Endothelial cell of umbilical vein (primary cell): ENCODE measurements around the gene BTBD2. TPM values are rescaled to one million over a fixed set of nuclear protein-coding genes. Genes with fewer than 3 reads are reported as not detected.

ENCODE experiments used
- BruUV-seq: library from RNA; stranded (reverse); fragments of 400-500 nt; replicated peaks from 2 replicates; lab custom pipeline; 2021; lab: Mats Ljungman, UMichigan
- CTCF ChIA-PET: fragments of 300-600, 350-600 bp; sonication (Branson Sonifier 250); formaldehyde crosslinking; loops from one replicate; lab custom pipeline; 2021; ENCODE audit warnings: antibody characterized with exemption, inconsistent platforms; lab: Charles Lee
- POLR2A ChIA-PET: fragments of 300-600, 350-600 bp; sonication (Branson Sonifier 250); formaldehyde crosslinking; loops from one replicate; lab custom pipeline; 2021; ENCODE audit warnings: antibody characterized with exemption, inconsistent platforms; lab: Charles Lee
- DNase-seq: peaks from one replicate; pipeline ENCODE4 v3.0.0-alpha.2; 2011; ENCODE audit warnings: low read depth, low spot score
- FAIRE-seq: peaks from 2 replicates; lab custom pipeline; 2011; peaks lifted over from hg19 to GRCh38; lab: Jason Lieb, UNC
- H2AFZ ChIP-seq: 2 replicates; pipeline ENCODE4 v1.6.0; 2012; ENCODE audit warnings: low read depth, low read length, control low read depth, inconsistent platforms
- H3K27ac ChIP-seq: 2 replicates; pipeline ENCODE4 v1.5.1; 2011; ENCODE audit warnings: low read depth, mild to moderate bottlenecking, control low read depth, low read length, moderate library complexity; ENCODE audit not compliant: insufficient read depth
- H3K27me3 ChIP-seq, 2 experiments: 2 replicates each; pipeline versions ENCODE4 v1.6.0 to v1.6.1; 2011; ENCODE audit warnings: low read length in 2 of 2, mixed read lengths in 1 of 2; ENCODE audit not compliant: control insufficient read depth in 2 of 2, insufficient read depth in 2 of 2
- H3K36me3 ChIP-seq, 2 experiments: 2 replicates in 1 of 2; 3 replicates in 1 of 2; pipeline ENCODE4 v1.5.1; 2011; ENCODE audit warnings: low read length in 2 of 2, mild to moderate bottlenecking in 1 of 2, moderate library complexity in 1 of 2; ENCODE audit not compliant: control insufficient read depth in 2 of 2, insufficient read depth in 2 of 2; ENCODE audit errors: extremely low read depth in 1 of 2
- H3K4me1 ChIP-seq: 3 replicates; pipeline ENCODE4 v1.5.1; 2011; ENCODE audit warnings: mild to moderate bottlenecking, low read length; ENCODE audit not compliant: control insufficient read depth, insufficient read depth; ENCODE audit errors: extremely low read depth
- H3K4me2 ChIP-seq: 2 replicates; pipeline ENCODE4 v1.6.1; 2011; ENCODE audit warnings: low read length, control low read depth, mixed read lengths; ENCODE audit not compliant: insufficient read depth
- H3K4me3 ChIP-seq, 3 experiments: fragments of 200-600 bp in 1 of 3; sonication (generic), shearing (Covaris generic) in 1 of 3; replicated peaks in 1 of 3; 2 replicates each; pipeline ENCODE4 v1.5.1; 2011 to 2016; ENCODE audit warnings: control low read depth in 3 of 3, low read length in 3 of 3, mild to moderate bottlenecking in 2 of 3, inconsistent platforms in 1 of 3, low read depth in 1 of 3, moderate library complexity in 1 of 3; ENCODE audit not compliant: insufficient read depth in 1 of 3
- H3K79me2 ChIP-seq: 2 replicates; pipeline ENCODE4 v1.6.0; 2012; ENCODE audit warnings: low read length, inconsistent platforms; ENCODE audit not compliant: control insufficient read depth, insufficient read depth
- H3K9ac ChIP-seq: replicated peaks from 2 replicates; pipeline ENCODE3; 2011; ENCODE audit warnings: low read length, control low read depth; ENCODE audit not compliant: insufficient read depth; ENCODE audit errors: extremely low read depth
- H3K9me1 ChIP-seq: replicated peaks from 3 replicates; pipeline ENCODE4 v1.6.0; 2011; ENCODE audit warnings: mild to moderate bottlenecking, low read length; ENCODE audit not compliant: control insufficient read depth, insufficient read depth; ENCODE audit errors: extremely low read depth
- H3K9me3 ChIP-seq: replicated peaks from 2 replicates; pipeline ENCODE4 v1.5.1; 2012; ENCODE audit warnings: low read length, inconsistent platforms; ENCODE audit not compliant: control insufficient read depth, insufficient read depth
- H4K20me1 ChIP-seq: replicated peaks from 2 replicates; pipeline ENCODE3; 2011; ENCODE audit warnings: mild to moderate bottlenecking, low read length; ENCODE audit not compliant: control insufficient read depth, insufficient read depth; ENCODE audit errors: extremely low read depth
- EZH2 ChIP-seq: IDR thresholded peaks from 2 replicates; pipeline ENCODE4 v1.6.1; 2012; ENCODE audit warnings: borderline replicate concordance, low read depth, mild to moderate bottlenecking, moderate library complexity, low read length, inconsistent platforms; ENCODE audit not compliant: severe bottlenecking
- FOS ChIP-seq: IDR thresholded peaks from 2 replicates; pipeline ENCODE4 v1.6.1; 2011; ENCODE audit warnings: mild to moderate bottlenecking, low read length, moderate library complexity, borderline replicate concordance; ENCODE audit not compliant: insufficient read depth
- GATA2 ChIP-seq: IDR thresholded peaks from 2 replicates; pipeline ENCODE4 v1.7.0; 2011; ENCODE audit warnings: low read depth, mild to moderate bottlenecking, moderate library complexity, mixed read lengths, low read length; ENCODE audit not compliant: insufficient read length, insufficient read depth
- JUN ChIP-seq: IDR thresholded peaks from 2 replicates; pipeline ENCODE4 v1.6.1; 2011; ENCODE audit warnings: borderline replicate concordance, low read depth; ENCODE audit not compliant: insufficient read length, insufficient read depth
- MYC ChIP-seq: IDR thresholded peaks from one replicate; pipeline ENCODE4 v1.6.1; 2011; ENCODE audit warnings: mild to moderate bottlenecking, low read depth, low read length
- POLR2A ChIP-seq: IDR thresholded peaks from 2 replicates; pipeline ENCODE4 v1.6.1; 2012; ENCODE audit warnings: low read depth, mild to moderate bottlenecking, control low read depth, low read length
- POLR2AphosphoS5 ChIP-seq: IDR thresholded peaks from 2 replicates; pipeline ENCODE4 v1.6.1; 2012; ENCODE audit warnings: low read depth, mild to moderate bottlenecking, control low read depth, low read length, moderate library complexity; ENCODE audit not compliant: insufficient read depth
- dilution Hi-C: fragments of 300-500 bp; cut with MboI; formaldehyde crosslinking; loops from one replicate; pipeline ENCODE4 v1.15.0; 2019; ENCODE audit warnings: low sequenced_read_pairs; ENCODE audit not compliant: extremely low pct_ligation_motif_present
- intact Hi-C: fragments of 100-400 bp; cut with micrococcal nuclease; formaldehyde crosslinking; loops from one replicate; pipeline ENCODE4 v1.10.0; 2022
- polyA plus RNA-seq, 4 experiments: library from polyadenylated mRNA; depleted of rRNA in 3 of 4; stranded (reverse) in 3 of 4; unstranded in 1 of 4; fragments of >200 nt; gene quantifications; 2 replicates each; pipeline versions ENCODE4 v1.2.1 to v1.2.3, GENCODE V29; 2011 to 2012; ENCODE audit warnings: missing spikeins in 1 of 4
- total RNA-seq: library from RNA; stranded (reverse); gene quantifications from 2 replicates; pipeline ENCODE4 v1.2.3, GENCODE V29; 2021
- TF ChIP-seq, protein P1 (sequence below): IDR thresholded peaks from 2 replicates; pipeline ENCODE4 v1.6.1; 2011; ENCODE audit not compliant: insufficient read depth, insufficient read length
- TF ChIP-seq, protein P2 (sequence below), 2 donors: IDR thresholded peaks; 1 replicate in 1 of 2; 2 replicates in 1 of 2; pipeline ENCODE4 v1.5.1; 2011; ENCODE audit warnings: low read length in 2 of 2, mild to moderate bottlenecking in 2 of 2, moderate library complexity in 2 of 2, control low read depth in 1 of 2, inconsistent platforms in 1 of 2, low read depth in 1 of 2; ENCODE audit not compliant: insufficient read depth in 1 of 2; ENCODE audit errors: extremely low read depth in 1 of 2

The BTBD2 gene
- total and polyA plus RNA-seq, 2 donors (not counting 3 experiments of a cell fraction or from before 2014, with no cell fraction given), result 59.2 to 78.2 TPM

DNA sequence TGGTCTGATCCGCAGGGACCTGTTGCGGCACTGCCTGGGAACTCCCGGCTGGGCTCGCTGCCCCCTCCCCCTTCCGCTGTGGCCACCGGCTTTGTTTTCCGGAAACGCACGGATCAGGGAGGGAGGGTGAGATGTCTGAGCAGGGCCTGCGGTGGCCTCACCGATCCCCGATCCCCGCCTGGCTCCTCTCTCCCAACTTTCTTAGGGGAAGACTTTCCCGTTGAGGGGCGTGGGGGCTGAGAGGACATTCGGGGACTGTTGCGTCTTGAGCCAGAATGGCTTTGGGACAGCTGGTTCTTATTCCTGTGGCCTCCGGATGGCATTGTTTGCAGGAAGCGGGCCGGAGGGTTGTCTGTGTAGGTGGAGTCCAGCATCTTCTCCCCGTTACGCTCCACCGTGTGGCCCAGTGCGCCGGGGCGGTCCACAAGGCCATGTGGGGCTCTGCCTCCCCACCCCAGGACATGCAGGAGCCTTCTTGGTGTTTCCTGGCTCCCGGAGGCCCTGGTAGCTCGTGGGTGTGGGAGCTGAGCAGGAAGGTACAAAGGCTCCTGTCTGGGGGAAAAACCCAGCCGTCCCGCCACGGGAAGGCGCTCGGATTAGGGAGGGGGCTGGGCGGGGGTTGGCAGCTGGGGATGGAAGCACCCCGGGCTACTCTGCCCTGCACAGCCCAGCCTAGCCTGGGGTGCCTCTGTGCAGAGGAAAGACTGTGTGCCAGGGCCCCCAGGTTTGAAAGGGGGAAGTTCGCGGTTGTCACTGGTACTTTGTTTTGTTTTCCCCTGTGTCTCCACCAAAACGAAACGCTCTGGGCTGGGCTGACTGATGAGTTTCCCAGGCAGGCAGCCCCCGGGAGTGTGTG, 73.2 kb downstream of the BTBD2 start:
- dilution Hi-C loops (no loop called here), intact Hi-C loops (no loop called here)
- POLR2A ChIA-PET, result no interaction called here
- peak; percentile 81 for DNase-seq
- H3K4me1 ChIP-seq, result peaks cover 19% of the 10 kb centered on the region
- no peaks in the 10 kb centered on the region for H4K20me1 ChIP-seq
- H3K4me3 ChIP-seq, result peak overlapping the region; percentile 35 to 95 (median 49)
- H3K27me3 ChIP-seq, result no peaks in the 10 kb centered on the region
- CTCF ChIA-PET, result interaction anchor here (0.6 to 1.6 kb wide), 3 partner anchors 13 to 78 kb away, joined by 3 to 6 read pairs (median 4); no protein-coding TSS in a partner anchor
- no peaks in the 10 kb centered on the region for H3K9me3 ChIP-seq
- peaks cover 54% of the 10 kb centered on the region for H3K79me2 ChIP-seq
- H3K36me3 ChIP-seq, result no peaks in the 10 kb centered on the region
- H3K27ac ChIP-seq, result peak overlapping the region; percentile 56
- BruUV-seq, result no TSS peak
- FAIRE-seq, result peak; percentile 79
- no peak for TF ChIP-seq FOS
- no peak for TF ChIP-seq GATA2
- TF ChIP-seq MYC, result no peak
- no peak overlapping the region for H2AFZ ChIP-seq
- H3K9me1 ChIP-seq, result no peaks in the 10 kb centered on the region
- H3K4me2 ChIP-seq, result peak overlapping the region; percentile 57
- H3K9ac ChIP-seq, result peak overlapping the region; percentile 71

DNA sequence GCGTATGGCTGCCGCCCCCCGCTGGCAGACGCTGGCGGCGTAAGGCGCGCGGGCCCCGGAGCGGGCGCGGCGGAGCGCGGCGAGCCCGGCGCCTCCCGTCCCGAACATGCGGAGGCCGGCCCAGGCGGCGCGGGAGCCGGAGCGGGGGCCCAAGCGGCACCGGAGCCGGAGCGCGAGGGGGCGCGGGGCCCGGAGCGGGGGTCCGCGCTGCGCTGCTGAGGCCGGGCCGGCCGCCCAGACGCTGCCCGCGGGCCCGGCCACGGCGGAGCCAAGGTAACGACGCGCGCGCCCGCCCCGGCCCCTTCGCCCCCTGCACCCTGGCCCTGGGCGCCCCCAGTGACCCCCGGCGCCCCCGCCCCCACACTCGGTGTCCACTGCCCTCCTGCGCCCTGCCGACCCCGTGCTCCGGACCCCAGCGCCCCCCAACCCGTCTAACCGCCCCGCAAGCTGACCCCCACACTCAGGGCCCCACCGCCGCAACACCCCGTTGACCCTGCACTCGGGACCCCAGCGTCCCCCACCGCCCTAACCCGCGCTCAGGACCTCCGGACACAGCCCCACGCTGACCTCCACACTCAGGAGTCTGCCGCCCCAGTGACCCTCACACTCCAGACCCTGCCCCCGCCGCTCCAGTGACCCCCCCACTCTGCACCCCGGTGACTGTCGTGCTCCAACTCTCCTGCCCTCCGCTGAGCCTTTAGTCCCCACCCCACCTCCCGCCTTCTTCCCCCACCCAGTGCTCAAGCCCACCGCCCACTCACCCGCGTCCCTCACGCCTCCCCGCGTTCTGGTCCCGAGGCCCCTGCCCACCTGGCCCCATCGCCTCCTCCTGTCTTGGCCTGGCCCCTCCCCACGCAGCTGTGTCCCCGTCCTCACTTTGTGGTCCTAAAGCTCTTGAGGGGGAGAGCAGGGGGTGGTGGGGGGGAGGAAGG, 74.1 kb downstream of the BTBD2 start, which contains the start of gene CSNK1G2:
CSNK1G2 (plus strand) TSS at position 27 of the 932 bp plus-strand sequence. CDS start 28,601 bp downstream, outside the sequence.
- no peak for DNase-seq
- TF ChIP-seq POLR2AphosphoS5 (no peak), POLR2A (no peak), FOS (no peak), JUN (no peak), GATA2 (no peak), EZH2 (no peak)
- TF ChIP-seq, protein P1, sequence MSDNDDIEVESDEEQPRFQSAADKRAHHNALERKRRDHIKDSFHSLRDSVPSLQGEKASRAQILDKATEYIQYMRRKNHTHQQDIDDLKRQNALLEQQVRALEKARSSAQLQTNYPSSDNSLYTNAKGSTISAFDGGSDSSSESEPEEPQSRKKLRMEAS, result no peak
- TF ChIP-seq, protein P2, sequence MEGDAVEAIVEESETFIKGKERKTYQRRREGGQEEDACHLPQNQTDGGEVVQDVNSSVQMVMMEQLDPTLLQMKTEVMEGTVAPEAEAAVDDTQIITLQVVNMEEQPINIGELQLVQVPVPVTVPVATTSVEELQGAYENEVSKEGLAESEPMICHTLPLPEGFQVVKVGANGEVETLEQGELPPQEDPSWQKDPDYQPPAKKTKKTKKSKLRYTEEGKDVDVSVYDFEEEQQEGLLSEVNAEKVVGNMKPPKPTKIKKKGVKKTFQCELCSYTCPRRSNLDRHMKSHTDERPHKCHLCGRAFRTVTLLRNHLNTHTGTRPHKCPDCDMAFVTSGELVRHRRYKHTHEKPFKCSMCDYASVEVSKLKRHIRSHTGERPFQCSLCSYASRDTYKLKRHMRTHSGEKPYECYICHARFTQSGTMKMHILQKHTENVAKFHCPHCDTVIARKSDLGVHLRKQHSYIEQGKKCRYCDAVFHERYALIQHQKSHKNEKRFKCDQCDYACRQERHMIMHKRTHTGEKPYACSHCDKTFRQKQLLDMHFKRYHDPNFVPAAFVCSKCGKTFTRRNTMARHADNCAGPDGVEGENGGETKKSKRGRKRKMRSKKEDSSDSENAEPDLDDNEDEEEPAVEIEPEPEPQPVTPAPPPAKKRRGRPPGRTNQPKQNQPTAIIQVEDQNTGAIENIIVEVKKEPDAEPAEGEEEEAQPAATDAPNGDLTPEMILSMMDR (IDR thresholded peaks at IDR 0.05; ENCODE audit: extremely low read depth in 1 of 2, insufficient read depth in 1 of 2, low read depth in 1 of 2, low read length in 2 of 2), result no peak
- Histone ChIP-seq H3K9me1 (no peaks in the 10 kb centered on the region), H3K27me3 (no peaks in the 10 kb centered on the region), H3K36me3 (no peaks in the 10 kb centered on the region), H3K4me3 (peak within 1 kb of the TSS; percentile 35 to 95 (median 49)), H4K20me1 (no peaks in the 10 kb centered on the region), H3K9me3 (no peaks in the 10 kb centered on the region), H3K4me1 (peaks cover 19% of the 10 kb centered on the region), H2AFZ (peak within 1 kb of the TSS; percentile 9), H3K27ac (peak within 1 kb of the TSS; percentile 71), H3K79me2 (peaks cover 47% of the 10 kb centered on the region), H3K4me2 (peak within 1 kb of the TSS; percentile 57), H3K9ac (peak within 1 kb of the TSS; percentile 71)
- FAIRE-seq, result no peak
- no TSS peak for BruUV-seq
- CTCF ChIA-PET, result interaction anchor here (1.6 kb wide), 1 partner anchor 12 kb away, joined by 6 read pairs; no protein-coding TSS in a partner anchor
- POLR2A ChIA-PET, result no interaction called here
- intact Hi-C loops, result no loop called here
- dilution Hi-C loops, result no loop called here
